Adrenal gland (tissue), 5 donors: ENCODE data around the gene CNIH2.

Source experiments
- CTCF ChIP-seq, 6 experiments: fragments of 450-650 bp in 4 of 6; fragments of 200-600 bp in 2 of 6; sonication (generic) in 1 of 6; IDR thresholded peaks; 1 replicate in 5 of 6; 2 replicates in 1 of 6; pipeline versions ENCODE4 v1.5.1 to v1.8.0; 2016 to 2021; ENCODE audit warnings: antibody characterized with exemption in 6 of 6, mild to moderate bottlenecking in 2 of 6, moderate library complexity in 1 of 6
- POLR2A ChIP-seq, 2 donors: fragments of 450-650 bp; IDR thresholded peaks; one replicate each; pipeline ENCODE4 v1.6.1; 2017; ENCODE audit warnings: antibody characterized with exemption in 2 of 2, mild to moderate bottlenecking in 2 of 2, moderate library complexity in 1 of 2
- donor health status: DM: no; HTN: no; CAD: no.

- TF ChIP-seq CTCF (IDR thresholded peaks at IDR 0.05) (no peak), POLR2A (IDR thresholded peaks at IDR 0.05) (no peak)
Observed at GRCh38 chr11:66233301-66233700, 44.7 kb upstream of the CNIH2 start.
